ENCODE data around the gene BANK1.

The BANK1 gene

DNA sequence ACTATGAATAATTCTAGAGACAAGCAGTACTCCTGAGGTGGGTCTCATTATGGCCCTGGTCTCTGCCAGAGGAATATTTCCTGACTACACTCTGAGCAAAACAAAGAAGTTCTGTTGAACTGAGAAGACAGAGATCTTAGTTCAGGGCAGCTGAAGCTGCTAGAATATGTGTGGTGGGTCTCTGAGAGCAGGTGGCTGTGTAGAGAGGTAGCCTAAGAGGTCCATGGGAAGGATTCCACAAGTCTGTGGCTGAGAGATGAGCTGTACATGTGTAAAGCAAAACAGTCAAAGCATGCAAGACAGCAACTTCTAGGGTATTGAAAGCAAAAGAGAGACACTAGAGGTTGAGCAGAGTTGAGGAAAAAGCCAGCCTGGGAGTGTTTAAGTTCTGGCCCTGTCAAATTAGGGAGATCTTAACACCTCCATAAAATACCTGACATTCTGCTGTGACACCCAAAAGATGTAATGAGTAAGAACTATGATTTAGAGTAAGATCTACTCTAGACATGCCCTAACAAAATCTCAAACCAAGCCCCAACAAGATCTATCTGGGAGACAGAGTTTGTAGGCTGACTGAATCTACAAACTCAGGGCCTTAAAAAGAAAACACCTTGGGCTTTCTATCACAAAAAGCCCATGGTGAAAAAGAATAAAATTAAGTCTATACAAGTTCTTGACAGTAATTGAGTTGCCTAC lies 274.4 kb downstream of the BANK1 start:
- TF ChIP-seq ZFX (IDR thresholded peaks at IDR 0.05; ENCODE audit: borderline replicate concordance): no peak
- TF ChIP-seq, protein P1, sequence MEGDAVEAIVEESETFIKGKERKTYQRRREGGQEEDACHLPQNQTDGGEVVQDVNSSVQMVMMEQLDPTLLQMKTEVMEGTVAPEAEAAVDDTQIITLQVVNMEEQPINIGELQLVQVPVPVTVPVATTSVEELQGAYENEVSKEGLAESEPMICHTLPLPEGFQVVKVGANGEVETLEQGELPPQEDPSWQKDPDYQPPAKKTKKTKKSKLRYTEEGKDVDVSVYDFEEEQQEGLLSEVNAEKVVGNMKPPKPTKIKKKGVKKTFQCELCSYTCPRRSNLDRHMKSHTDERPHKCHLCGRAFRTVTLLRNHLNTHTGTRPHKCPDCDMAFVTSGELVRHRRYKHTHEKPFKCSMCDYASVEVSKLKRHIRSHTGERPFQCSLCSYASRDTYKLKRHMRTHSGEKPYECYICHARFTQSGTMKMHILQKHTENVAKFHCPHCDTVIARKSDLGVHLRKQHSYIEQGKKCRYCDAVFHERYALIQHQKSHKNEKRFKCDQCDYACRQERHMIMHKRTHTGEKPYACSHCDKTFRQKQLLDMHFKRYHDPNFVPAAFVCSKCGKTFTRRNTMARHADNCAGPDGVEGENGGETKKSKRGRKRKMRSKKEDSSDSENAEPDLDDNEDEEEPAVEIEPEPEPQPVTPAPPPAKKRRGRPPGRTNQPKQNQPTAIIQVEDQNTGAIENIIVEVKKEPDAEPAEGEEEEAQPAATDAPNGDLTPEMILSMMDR (IDR thresholded peaks at IDR 0.05): no peak
- no peak overlapping the region for H3K27ac ChIP-seq

DNA sequence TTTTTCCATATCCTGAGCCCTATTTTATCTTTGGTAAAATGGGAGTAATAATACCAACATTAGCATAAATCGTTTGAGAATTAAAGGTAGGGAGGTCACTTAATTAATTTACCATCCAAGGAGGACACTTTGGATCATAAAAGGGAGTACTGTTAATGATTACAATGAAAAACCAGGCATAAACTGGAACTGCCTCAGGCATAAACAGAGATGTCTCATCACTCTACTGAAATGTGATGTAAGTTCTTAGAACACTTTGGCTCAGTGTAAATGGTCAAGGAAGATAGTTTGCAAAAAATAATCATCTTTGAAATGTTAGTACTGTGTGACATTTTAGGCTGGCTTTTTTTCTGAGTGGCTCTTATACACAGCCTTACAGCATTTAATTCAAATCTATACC lies 286.1 kb downstream of the BANK1 start:
- no peak for TF ChIP-seq ZFX (IDR thresholded peaks at IDR 0.05; ENCODE audit: borderline replicate concordance)
- TF ChIP-seq, protein P1 (IDR thresholded peaks at IDR 0.05): no peak
- H3K27ac ChIP-seq: peak overlapping the region; percentile 50

DNA sequence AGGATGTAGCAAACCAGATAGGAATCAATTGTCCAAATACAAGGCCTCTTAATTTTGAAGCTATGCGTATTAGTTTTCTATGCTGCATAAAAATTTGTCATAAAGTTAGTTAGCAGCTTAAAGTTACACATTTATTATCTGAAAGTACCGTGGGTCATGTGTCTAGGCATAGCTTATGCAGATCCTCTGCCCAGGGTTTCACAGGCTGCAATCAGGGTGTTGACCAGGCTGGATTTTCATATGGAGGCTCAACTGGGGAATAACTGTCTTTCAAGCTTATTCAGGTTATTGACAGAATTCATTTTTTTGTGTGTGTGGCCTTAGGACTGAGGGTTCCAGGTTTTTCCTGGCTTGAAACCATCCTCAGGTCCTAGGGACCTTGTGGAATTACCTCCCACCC lies 289.7 kb downstream of the BANK1 start:
- TF ChIP-seq ZFX (IDR thresholded peaks at IDR 0.05; ENCODE audit: borderline replicate concordance): no peak
- TF ChIP-seq, protein P1 (IDR thresholded peaks at IDR 0.05): no peak

DNA sequence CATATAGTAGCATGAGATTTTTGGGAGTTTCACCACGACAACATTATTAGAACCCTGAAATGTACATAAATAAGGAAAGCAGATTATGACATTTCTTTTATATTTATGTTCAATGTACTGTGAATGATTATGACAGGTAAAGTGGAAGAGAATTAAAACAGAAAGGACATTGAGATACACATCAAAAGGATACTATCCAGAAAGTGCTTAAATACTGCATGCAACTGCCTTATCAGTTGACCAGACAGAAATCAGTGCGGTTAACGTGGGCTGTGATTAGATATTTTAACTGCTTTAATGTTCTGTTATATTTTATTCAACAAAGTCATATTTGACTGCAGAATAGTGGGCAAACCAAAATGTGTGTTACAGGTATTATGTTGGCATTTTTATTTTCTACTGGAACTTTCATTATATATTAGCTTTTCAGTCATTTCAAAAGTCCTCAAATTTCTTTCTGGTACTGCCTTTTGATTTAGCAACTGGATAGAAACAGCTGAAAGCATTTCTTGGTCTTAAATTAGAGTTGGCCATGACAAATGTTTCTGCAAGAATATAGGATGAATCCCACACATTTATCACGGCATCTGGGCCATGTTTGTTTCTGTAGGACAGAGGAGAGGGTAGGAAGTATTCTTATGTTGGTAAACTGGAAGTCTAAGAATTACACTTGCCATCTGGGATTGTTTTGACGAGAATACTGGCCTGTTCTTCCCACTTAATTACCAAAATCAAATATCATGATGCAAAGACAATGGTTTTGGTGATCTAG lies 299.5 kb downstream of the BANK1 start:
- no peak for TF ChIP-seq ZFX (IDR thresholded peaks at IDR 0.05; ENCODE audit: borderline replicate concordance)
- TF ChIP-seq, protein P1 (IDR thresholded peaks at IDR 0.05): no peak
- H3K27ac ChIP-seq: no peak overlapping the region

More for the DNA sequence above, 289.7 kb downstream of the BANK1 start:
- H3K27ac ChIP-seq: no peak overlapping the region

DNA sequence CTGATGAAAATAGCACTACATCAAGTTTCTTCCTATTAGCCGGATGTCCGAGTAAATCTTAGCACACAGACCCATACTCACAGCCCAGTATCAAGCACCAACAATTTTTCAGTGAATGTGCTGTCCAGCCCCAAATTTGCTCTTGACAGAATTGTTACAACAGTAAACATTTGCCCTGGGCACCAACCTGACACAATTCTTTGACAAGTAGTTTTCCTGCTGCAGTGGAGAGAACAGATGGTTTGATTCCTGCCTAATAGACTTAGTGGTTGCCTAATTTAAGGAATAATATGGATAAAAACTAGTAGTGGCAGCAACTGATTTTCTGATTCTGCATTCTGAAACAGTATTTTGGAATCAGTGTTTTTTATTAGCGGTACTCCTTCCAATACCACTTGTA lies 301.1 kb downstream of the BANK1 start:
- H3K27ac ChIP-seq: no peak overlapping the region
- TF ChIP-seq, protein P1 (IDR thresholded peaks at IDR 0.05): no peak
- TF ChIP-seq ZFX (IDR thresholded peaks at IDR 0.05; ENCODE audit: borderline replicate concordance): no peak

DNA sequence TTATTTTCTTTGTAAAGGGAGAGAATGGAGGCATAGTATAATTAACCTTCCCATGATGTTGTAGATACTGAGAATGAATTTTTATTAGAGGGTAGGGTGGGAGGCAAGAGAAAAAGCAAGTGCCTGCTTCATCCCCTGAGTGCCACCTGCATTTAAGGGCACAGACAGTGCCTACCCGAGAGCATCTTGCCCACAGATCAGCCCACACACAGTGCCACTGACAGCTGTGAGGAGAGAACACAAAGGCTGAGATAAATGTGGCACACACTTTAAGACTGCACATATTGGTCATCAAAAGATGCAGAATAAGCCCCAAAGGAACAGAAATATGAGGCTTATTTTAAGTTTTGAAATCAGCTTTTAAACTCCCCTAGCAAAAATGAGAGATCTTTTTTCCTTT lies 304.0 kb downstream of the BANK1 start:
- TF ChIP-seq, protein P1 (IDR thresholded peaks at IDR 0.05): no peak
- no peak for TF ChIP-seq ZFX (IDR thresholded peaks at IDR 0.05; ENCODE audit: borderline replicate concordance)
- no peak overlapping the region for H3K27ac ChIP-seq

DNA sequence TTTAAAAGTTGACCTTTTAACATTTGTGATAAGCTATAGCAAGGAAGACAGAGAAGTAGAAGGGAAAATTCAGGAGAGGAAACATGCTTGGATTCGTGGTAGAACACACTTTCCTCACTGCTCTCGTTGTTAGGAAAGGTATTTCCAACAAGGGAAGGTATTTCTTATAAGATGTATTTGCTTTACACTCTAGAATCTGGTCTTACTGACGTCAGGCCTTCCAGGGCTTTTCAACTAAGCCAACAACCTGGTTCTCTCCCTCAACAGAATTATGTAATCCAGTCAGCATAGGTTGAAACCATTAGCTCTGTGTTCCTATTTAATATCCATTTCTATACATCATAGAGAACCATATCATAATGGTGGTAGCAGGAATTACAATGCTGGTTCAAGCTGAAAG lies 312.8 kb downstream of the BANK1 start:
- TF ChIP-seq, protein P1 (IDR thresholded peaks at IDR 0.05): no peak
- TF ChIP-seq ZFX (IDR thresholded peaks at IDR 0.05; ENCODE audit: borderline replicate concordance): no peak
- H3K27ac ChIP-seq: no peak overlapping the region

Measured in 22Rv1 (cell line).